ENCODE data around the gene IL26.
A peak's percentile ranks its signal among the peaks of the same experiment; 100 is the strongest.

The IL26 gene

GRCh38 chr12:68225576-68226476 lies at the start of gene IL26:
TSS of gene IL26 (minus strand) at chr12:68225810. CDS start at chr12:68225756, 54 bp downstream.
- DNase-seq = peak; percentile 15

GRCh38 chr12:68272732-68273131 lies 47.1 kb upstream of the IL26 start:
- no peak for DNase-seq

DNA sequence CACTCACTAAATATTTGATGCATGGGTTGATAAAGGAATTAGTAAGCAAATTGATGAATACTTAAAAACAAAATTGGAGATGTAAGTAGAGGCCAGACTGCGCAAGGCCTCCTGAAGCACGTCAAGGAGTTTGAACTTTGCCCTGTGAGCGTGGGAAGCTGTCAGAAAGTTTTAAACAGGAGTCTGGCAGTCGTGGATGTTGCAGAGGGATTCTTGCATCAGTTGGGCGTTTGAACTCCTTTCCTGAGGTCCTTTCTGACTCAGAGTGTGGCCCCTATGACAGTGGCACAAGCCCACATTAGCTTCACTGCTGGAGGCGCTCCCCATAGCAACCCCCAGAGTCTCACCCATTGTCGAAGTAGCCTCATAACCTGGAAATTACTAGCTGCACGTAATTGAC lies 45.7 kb upstream of the IL26 start:
- no peak for DNase-seq

- no peak for DNase-seq
These were observed 44.7 kb upstream of the IL26 start for GRCh38 chr12:68270358-68270757.

- no peak for DNase-seq
These were observed 44.2 kb upstream of the IL26 start for GRCh38 chr12:68269779-68270178.

DNA sequence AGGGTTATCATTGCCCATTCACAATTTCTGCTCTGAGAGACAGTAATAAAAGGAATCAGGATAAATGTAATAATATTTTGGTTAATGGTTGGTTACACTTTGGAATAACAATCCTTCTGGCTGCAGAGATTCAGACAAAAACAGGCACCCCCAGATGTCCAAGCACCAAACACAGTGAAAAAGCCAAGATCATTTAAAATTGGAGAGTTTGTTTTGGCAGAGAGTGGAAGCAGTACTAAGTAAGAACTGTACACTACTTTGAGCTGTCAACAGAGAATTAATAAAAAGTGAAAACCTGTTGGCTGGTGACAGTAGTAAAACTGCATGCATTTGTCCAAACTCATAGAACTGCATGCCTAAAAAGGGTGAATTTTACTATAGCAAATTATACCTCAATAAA lies 43.4 kb upstream of the IL26 start:
- no peak for DNase-seq

GRCh38 chr12:68267892-68268396 lies 42.3 kb upstream of the IL26 start:
- DNase-seq = no peak

GRCh38 chr12:68264857-68265256 lies 39.2 kb upstream of the IL26 start:
- no peak for DNase-seq

GRCh38 chr12:68264158-68264855 lies 38.7 kb upstream of the IL26 start:
- no peak for DNase-seq

DNA sequence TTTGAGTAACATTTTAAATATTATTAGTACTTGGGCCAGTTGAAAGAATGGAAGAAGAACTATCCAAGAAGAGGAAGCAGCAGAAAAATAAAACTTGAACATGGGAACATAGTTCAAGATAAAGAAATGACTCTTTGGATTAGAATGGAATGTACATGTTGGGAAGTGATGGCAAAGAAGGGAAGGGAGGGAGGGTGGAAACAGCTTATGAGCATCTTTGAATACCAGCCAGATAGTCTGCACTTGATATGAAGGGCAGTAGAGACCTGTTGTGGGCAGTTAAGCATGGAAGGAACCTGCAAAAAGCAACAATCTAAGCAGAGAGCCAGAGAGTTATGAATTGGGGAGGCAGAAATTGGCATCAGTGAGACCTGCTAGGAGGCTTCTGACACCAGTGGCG lies 37.8 kb upstream of the IL26 start:
- no peak for DNase-seq

DNA sequence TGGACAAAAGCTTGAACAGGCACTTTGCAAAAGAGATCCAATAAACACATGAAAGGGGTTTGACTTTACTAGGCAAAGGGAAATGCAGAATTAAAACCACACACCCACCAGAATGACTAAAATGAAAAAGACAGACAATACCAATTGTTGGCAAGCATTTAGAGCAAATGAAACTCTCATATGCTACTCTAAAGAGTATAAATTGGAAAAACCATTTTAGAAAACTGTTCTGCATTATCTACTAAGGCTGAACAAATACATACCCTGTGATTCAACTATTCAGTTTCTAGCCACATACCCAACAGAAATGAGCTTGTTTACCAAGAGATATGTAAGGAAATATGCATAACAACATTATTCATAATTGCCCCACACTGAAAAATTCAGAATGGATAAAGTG lies 36.3 kb upstream of the IL26 start:
- DNase-seq = no peak

DNA sequence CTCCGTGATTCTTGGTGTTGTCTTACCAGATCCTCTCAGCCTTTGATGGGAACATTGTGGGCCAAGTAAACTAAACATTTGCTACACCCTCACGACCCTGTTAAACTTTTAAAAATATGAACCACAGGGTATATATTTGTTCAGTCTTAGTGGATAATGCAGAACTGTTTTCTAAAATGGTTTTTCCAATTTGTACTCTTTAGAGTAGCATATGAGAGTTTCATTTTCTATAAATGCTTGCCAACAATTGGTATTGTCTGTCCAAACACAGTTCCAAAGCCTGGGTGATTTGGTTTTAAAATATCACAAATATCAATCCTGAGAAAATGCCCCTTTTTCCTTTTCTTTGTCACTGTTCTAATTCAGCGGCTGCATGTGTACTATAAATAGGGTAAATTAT lies 34.5 kb upstream of the IL26 start:
- no peak for DNase-seq

DNA sequence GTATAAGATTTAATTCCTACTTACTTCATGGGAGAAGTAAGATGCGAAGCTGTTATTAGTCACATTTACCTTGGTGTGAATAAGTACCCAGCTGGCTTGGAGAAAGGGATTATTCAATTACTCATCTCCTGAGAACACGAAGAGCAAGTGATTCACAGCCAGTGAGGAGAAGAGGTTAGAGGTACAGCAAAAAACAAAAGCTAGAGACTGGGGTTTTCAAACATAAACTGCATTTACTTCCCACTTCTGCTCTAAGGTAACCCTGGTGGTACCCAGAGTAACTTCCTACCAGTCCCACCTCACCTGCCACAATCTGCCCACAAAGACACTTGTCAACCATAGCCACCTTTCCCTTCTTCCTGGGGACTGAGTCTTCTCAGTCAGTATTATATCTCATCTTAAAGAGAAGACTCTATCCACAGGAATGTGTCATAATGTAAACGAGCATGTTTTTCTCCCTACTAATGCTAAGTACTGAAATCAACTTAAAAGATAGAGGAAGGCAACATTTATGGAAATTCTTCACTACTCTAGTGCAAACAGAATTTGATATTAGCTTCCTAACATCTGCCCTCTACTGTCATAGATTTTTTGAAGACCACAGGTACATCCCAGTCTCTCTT lies 33.8 kb upstream of the IL26 start:
- DNase-seq = peak; percentile 6

DNA sequence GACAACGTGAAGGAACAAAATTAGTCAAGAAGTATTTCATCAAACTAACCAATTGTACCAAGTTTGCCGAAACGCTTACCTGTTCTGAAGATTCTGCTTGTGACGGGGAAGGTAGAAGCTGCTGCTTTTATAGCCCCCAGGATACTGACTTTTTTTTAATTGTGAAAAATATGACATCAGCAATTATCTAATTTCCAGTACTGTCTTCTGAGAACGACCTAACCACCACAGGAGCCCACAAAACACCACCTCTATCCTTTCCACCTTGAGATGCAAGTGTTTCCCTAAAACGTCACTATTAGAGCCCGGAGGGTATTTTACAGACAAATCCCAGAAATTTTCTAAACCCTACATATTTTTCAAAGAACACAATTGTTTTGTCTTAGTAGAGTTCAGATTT lies 27.9 kb upstream of the IL26 start, which contains the start of gene IL22:
IL22 (minus strand) TSS at position 101 of the 400 bp plus-strand sequence. CDS start 156 bp downstream, outside the sequence.
- no peak for DNase-seq

GRCh38 chr12:68252077-68252476 lies 26.5 kb upstream of the IL26 start:
- DNase-seq = no peak

GRCh38 chr12:68250454-68250853 lies 24.8 kb upstream of the IL26 start:
- no peak for DNase-seq

DNA sequence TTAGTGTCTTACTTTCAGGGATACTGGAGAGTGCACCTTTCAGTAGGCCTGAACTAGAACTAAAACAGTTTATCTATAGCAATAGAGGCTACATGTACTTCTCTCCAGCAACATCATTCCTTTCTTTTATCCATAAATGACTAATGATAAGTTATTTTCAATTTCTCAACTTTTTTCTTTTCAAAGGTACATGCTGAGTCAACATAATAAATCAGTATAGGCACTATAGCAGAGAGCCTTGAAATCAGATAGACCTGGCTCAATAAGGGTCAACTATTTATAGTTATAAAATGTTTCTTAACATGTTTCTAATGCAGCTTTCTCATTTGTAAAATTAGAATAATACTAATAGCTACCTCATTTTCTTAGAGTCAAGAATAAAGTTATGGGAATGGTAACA lies 22.2 kb upstream of the IL26 start:
- no peak for DNase-seq

GRCh38 chr12:68246350-68246749 lies 20.7 kb upstream of the IL26 start:
- no peak for DNase-seq

DNA sequence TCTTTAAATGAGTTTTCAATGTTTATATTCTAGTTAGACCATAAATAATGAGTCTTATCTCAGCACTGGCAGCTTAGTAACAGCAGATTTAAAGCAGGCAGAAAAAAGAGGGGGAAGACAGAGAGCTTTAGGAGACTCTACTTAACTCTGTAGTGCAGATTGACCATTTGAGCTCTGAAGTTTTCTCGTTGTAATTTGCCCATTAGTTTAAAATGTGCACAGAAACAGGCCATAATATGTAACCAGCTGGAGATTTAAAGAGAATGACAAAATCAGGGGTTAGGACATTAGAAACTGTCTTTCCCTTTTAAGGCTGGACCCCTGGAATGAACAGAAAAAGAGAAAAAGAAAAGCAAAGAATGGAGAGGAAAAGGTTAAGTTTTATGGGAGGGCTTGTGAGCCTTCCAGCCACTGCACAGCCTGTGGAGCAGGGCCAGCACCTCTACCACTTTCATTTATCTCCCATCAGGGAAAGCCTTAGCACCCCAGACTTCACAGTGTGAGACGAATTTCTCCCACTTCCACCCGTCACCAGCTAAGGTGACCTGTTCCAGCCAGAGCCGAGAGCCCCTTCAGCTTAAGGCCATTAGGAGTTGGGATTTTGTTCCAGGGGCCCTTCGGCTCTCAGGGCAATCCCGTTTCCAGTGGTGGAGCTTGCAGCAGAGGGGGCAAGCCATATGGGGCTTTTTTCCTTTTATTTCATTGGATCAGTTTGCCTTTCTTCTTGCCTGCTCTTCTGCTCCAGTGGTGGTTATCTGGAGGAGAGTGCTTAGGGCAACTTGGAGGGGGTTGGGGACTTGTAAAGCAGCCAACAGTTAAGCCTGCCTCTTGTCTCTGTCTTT lies 19.8 kb upstream of the IL26 start:
- no peak for DNase-seq

DNA sequence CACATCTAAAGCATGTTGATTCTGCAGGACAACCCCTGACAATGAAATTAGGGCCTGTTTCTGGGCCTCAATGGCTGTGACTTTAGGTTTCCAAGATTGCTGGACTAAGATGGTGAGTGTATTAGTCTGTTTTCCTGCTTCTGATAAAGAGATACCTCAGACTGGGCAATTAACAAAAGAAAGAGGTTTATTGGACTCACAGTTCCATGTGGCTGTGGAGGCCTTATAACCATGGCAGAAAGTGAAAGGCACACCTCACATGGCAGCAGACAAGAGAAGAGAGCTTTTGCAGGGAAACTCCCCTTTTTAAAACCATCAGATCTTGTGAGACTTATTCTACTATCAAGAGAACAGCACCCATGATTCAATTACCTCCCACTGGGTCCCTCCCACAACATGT lies 17.2 kb upstream of the IL26 start:
- DNase-seq = no peak

DNA sequence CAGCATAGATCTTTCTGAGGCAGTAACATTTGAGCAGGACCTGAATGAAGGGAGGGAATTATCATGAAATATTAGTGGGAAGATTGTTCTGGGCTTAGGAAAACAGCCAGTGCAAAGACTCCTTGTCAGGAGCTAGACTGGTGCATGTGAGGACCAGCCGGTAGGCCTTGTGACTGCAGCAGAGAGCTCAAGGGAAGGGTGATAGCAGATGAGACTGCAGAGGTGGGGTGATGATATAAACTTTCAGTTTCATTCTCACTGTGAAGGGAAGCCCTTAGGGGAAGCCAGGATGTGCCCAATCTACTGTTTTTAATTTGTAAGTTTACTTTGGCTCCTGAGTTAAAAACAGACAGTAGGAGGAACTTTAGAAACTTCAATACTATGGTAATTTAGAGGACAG lies 15.4 kb upstream of the IL26 start:
- peak; percentile 60 for DNase-seq

GRCh38 chr12:68240079-68240478 lies 14.5 kb upstream of the IL26 start:
- DNase-seq = no peak
